ENCODE measurements around the gene MRPS18B.

The MRPS18B gene

DNA sequence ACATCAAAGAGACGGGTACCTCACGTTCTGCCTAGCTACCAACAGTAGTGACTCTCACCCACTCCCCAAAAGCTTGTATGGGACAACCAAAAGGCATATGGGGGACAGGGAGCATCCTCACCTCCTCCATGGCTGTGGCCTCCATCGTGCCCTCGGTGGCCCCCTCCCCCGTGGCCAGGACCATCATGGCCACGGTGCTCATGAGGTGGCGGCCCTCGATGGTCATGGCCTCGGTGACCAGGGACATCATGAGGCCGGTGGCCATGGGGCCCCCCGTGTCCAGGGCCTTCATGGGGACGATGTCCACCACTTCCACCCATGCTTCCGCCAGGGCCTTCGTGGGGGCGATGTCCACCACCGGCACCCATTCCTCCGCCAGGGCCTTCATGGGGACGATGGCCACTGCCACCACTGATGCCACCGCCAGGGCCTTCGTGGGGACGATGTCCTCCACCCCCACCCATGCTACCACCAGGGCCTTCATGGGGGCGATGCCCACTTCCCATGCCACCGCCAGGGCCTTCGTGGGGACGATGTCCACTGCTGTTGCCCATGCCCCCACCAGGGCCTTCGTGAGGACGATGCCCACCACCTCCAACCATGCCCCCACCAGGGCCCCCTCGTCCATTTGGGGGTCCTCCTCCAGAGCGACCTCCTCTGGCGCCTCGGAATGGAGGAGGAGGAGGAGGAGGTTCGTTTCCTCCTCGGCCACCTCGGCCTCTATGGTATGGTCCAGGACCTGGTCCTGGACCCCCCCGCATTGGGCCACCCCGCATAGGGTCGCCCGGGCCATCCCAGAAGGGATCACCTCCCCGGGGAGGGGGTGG, 15.6 kb upstream of the MRPS18B start:
- no peak for DNase-seq (ENCODE audit: low read depth in 1 of 2, low spot score in 1 of 2)

GRCh38 chr6:30603961-30604360, 13.7 kb upstream of the MRPS18B start:
- DNase-seq (ENCODE audit: low read depth in 1 of 2, low spot score in 1 of 2), result no peak

- DNase-seq (ENCODE audit: low read depth in 1 of 2, low spot score in 1 of 2), result no peak
Observed at GRCh38 chr6:30610065-30610464, 7.6 kb upstream of the MRPS18B start.

GRCh38 chr6:30611150-30611855, 6.3 kb upstream of the MRPS18B start:
- no peak for DNase-seq (ENCODE audit: low read depth in 1 of 2, low spot score in 1 of 2)

DNA sequence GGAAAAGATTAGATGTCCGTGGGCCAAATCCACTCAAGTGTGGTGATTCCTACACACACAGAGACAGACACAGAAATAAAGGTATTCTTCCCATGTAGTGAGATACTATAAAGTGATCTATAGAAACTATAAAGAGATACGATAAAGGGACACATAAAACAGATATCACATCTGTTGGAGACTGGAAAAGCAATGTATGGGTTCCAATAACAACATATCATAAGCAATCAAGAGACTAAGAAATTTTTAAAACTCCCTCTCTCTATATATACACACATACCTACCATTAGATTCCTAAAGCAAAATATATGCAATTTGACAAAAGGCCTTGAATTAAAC, 5.8 kb upstream of the MRPS18B start:
- no peak for DNase-seq (ENCODE audit: low read depth in 1 of 2, low spot score in 1 of 2)

- no peak for DNase-seq (ENCODE audit: low read depth in 1 of 2, low spot score in 1 of 2)
Observed at GRCh38 chr6:30612213-30612612, 5.4 kb upstream of the MRPS18B start.

GRCh38 chr6:30612687-30613248, 4.9 kb upstream of the MRPS18B start:
- no peak for DNase-seq (ENCODE audit: low read depth in 1 of 2, low spot score in 1 of 2)

DNA sequence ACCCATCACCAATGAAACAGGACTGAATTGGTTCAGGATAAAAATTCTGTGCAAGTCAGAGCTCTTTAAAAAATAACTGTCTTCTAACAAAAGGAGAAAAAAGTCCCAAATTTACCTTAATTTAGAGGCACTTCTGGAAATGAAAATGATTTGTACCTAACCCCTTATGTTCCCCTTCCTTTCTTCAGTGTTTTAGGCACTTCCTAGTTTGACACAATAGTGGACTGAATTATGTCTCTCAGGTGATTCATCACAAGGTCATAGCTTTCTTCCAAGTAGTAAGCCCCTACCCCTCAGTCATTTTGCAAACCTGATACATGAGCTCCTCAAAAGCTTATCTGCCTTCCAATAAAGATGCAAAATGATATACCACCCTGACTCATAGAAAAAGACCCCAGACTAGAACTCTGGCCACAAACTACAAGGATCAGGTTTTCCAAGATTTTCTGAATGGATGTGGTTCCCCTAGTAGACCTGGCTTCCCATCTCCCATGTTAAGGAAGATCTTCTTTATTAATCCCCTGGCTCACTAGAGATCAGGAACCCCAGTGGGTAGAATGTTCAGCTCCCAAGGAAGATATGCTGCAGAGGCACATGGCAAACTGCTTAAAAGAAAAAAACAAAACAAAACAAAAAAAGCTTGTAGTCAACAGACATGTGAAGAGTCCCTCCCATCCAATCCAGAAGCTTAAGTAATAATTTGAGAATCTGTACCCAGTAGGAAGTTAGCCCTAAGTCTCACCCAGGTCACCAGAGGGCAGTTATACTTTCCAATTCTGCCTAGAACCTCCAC, 4.2 kb upstream of the MRPS18B start:
- DNase-seq (ENCODE audit: low read depth in 1 of 2, low spot score in 1 of 2), result no peak

GRCh38 chr6:30614044-30614842, 3.4 kb upstream of the MRPS18B start:
- no peak for DNase-seq (ENCODE audit: low read depth in 1 of 2, low spot score in 1 of 2)

DNA sequence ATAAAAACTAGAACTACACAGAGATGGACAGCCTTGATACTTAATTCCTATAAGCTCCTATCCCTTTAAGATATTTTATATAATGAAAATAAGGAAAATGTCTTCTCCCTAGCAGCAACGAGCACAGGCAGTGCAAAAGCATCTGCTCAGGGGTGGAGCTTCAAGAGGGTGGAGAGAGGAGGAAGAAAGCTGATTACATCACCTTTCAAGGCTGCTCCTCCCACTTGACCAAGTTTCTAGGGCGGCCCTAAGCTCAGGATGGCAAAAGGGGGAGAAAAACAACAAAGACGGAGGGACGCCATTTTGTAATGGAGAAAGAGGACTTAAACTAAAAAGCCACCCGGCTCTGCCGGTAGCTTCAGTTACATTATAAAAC, 2.8 kb upstream of the MRPS18B start:
- peak; percentile 53 to 71 for DNase-seq (ENCODE audit: low read depth in 1 of 2, low spot score in 1 of 2)

DNA sequence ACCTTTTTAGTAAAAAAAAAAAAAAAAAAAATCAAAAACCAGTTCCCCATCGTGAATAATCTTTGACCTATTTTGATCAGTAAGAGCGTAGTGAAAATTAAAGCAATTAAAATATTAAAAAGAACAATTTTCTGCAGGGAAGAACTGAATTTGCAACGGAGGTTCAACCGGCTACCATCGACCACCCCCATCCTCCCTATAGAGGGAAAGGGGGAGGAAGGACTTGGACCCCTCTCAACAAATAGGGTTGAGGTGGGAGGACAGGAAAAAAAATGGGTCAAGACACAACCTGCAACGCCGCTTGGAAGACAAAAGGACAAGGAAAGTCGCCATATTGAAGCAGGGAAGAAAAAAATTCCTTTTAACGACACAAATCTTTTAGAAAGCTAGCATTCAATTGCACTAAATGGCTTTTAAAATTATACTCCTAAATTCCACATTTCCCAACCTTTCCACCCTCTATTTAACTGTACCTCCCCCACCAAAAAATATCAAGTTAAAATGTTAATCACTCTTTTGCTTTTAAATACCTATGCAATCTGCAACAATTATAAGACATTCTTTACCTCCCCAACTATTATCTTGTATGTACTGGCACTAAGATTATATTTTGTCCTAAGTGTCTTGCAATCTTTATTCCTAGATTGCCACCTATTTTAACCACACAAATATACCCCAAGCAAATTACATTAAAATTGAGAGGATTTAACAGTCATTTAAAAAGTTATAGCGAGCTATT, 2.3 kb upstream of the MRPS18B start:
- DNase-seq (ENCODE audit: low read depth in 1 of 2, low spot score in 1 of 2), result no peak

- DNase-seq (ENCODE audit: low read depth in 1 of 2, low spot score in 1 of 2), result no peak
Observed at GRCh38 chr6:30615958-30616810, 1.5 kb upstream of the MRPS18B start.

GRCh38 chr6:30616811-30617564, 652 bp upstream of the MRPS18B start, which contains the start of gene PPP1R10:
Gene PPP1R10, minus strand, starts transcription at chr6:30617243. Its CDS starts 7,299 bp downstream, at chr6:30609944.
- DNase-seq (ENCODE audit: low read depth in 1 of 2, low spot score in 1 of 2), result peak; percentile 92 to 96

DNA sequence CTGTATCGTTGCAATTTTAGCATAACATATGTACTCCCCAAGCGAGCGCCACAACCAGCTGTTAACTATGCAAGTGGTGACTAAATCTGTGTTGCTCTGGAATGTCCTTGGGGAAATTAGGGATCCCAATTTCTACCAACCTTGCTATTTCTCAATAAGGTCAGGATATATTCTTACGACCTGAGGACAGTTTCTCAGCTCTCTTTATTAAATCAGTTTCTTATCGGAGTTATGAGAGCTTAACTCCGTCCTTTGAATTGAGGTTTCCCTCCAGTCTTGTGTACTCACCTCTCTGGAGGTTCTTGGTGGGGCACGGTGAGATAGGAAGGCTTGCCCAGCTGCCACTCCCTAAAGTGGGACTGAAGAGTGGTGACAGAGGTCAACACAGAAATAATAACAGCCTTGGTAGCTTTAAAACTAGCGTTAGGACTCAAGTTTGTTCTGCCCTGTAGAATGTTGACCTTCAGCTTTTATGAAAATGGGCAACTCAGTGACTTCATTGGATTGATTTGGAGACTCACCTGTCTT, 694 bp downstream of the MRPS18B start:
- DNase-seq (ENCODE audit: low read depth in 1 of 2, low spot score in 1 of 2), result no peak

DNA sequence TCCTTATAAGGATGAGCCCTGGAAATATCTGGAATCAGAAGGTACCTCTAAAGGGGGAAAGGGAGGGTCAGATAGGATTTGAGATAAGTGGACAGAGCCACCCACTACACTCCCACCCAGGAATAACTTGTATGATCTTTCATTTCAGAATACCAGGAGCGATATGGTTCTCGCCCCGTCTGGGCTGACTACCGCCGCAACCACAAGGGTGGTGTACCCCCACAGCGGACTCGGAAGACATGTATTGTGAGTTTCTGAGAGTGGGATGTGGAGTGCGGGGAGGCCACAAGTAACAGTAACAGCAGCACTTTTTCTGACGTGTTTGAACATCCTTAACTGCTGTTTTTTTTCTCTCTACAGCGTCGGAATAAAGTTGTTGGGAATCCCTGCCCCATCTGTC, 1.9 kb downstream of the MRPS18B start:
- DNase-seq (ENCODE audit: low read depth in 1 of 2, low spot score in 1 of 2), result no peak

- DNase-seq (ENCODE audit: low read depth in 1 of 2, low spot score in 1 of 2), result no peak
Observed at GRCh38 chr6:30625511-30625910, 7.9 kb downstream of the MRPS18B start.

DNA sequence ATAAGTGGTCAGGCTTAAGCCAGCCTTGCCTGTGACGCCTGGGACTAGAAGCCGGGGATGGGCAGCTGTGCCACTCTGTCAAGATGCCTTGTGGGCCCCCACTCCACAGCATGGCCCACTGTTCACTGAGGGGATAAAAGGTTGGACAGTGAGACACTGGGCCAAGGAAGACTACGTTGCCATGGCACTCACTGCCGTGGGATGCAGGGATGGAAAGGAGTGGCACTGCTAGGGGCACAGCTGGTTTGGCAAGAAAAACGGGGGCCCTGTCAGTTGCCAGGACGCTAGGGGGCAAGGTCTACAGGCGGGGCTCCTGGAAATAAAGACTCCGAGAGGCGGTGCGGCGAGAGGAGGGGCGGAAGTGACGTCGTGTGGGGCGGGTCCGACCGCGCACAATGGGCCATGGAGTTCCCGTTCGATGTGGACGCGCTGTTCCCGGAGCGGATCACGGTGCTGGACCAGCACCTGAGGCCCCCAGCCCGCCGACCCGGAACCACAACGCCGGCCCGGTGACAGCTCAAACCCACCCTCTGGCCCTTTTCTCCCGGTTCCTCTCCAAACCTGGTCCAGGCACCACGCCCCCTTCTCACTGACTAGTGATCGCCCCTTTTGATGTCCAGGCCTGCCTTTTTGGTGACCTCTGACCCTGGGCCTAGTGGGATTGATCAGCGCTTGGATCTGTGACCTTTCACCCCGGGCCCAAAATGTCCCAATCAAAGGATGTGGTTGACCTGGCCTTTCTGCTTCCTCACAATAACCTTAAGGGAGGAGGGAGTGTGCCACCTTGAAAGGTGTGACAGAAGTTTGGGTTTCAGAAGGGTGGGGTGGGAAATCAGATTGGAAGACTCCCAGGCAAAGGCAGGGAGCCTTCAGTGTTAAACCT, 9.1 kb downstream of the MRPS18B start, which contains the start of gene ATAT1:
Gene ATAT1, plus strand, starts transcription at position 391 of the 883 bp plus-strand sequence.
- DNase-seq (ENCODE audit: low read depth in 1 of 2, low spot score in 1 of 2), result peak; percentile 76 to 81

Data from activated T-helper 1 cell treated with anti-CD3 and anti-CD28 coated beads, Interleukin-2, amount 50 U/mL, for 16 hours (primary cell).